Measurements from ENCODE around the gene FAM222A.
"Not testable (repeated sequence)": the region's sequence is repeated elsewhere in the genome, so short reads cannot be mapped to it uniquely, and the experiment has no call there.

FAM222A gene

GRCh38 chr12:109694629-109695028, 19.0 kb upstream of the FAM222A start:
- DNase-seq, result not testable (repeated sequence)

GRCh38 chr12:109695416-109695815, 18.2 kb upstream of the FAM222A start:
- no peak for DNase-seq

- no peak for DNase-seq
Measured at GRCh38 chr12:109695961-109696461, 17.6 kb upstream of the FAM222A start.

- no peak for DNase-seq
Measured at GRCh38 chr12:109696485-109697269, 16.9 kb upstream of the FAM222A start.

DNA sequence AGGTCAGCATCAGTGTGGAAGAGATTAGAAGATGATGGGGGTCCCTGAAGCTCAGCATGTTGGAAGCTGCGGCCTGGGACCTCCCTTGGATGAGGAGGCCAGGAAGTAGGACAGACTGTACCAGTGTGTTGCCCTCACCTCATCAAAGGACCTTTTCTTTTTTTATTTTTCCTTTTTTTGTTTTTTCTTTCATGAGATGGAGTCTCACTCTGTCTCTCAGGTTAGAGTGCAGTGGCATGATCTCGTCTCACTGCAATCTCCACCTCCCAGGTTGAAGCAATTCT, 16.4 kb upstream of the FAM222A start:
- no peak for DNase-seq

- DNase-seq, result no peak
Measured at GRCh38 chr12:109697877-109698468, 15.7 kb upstream of the FAM222A start.

GRCh38 chr12:109698820-109699219, 14.8 kb upstream of the FAM222A start:
- DNase-seq, result no peak

DNA sequence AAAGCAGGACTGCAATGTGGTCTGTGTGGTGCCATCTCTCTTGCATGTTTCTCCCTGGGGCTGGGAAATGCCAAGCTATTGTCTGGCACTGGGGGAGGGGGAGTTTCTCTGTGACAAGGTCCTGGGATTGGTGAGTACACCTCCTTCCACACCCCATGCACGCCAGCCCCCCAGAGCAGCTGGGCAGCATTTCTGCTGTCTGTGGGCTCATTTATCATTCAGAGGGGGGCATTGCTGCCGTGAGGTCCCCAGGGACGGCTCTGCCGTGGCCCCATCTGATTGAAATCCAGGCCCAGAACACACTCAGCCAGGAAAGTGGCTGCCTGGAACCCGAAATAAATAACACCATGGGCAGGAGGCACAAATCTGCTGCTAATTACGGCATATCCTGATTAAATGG, 12.6 kb upstream of the FAM222A start:
- no peak for DNase-seq

GRCh38 chr12:109702111-109702841, 11.3 kb upstream of the FAM222A start:
- DNase-seq, result no peak

GRCh38 chr12:109703684-109704083, 9.9 kb upstream of the FAM222A start:
- no peak for DNase-seq

- DNase-seq, result no peak
Measured at GRCh38 chr12:109704371-109705098, 9.1 kb upstream of the FAM222A start.

DNA sequence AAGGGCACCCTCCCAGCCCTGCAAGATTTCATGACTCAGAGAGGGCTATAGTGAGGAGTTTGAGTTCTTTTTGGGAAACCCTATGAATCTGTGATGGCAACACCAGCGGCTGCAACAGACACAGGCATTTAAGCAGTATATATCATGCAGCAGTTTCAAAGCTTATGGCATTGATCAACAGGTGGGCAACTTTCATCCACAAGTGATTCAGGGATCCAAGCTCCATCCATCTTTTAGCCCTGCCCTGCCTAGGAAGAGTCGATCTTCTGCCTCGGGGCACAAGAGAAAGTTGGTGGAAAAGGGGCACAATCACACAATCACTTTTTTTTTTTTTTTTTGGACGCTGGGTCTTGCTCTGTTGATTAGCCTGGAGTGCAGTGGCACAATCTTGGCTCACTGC, 8.3 kb upstream of the FAM222A start:
- no peak for DNase-seq

- DNase-seq, result no peak
Measured at GRCh38 chr12:109706398-109706746, 7.3 kb upstream of the FAM222A start.

DNA sequence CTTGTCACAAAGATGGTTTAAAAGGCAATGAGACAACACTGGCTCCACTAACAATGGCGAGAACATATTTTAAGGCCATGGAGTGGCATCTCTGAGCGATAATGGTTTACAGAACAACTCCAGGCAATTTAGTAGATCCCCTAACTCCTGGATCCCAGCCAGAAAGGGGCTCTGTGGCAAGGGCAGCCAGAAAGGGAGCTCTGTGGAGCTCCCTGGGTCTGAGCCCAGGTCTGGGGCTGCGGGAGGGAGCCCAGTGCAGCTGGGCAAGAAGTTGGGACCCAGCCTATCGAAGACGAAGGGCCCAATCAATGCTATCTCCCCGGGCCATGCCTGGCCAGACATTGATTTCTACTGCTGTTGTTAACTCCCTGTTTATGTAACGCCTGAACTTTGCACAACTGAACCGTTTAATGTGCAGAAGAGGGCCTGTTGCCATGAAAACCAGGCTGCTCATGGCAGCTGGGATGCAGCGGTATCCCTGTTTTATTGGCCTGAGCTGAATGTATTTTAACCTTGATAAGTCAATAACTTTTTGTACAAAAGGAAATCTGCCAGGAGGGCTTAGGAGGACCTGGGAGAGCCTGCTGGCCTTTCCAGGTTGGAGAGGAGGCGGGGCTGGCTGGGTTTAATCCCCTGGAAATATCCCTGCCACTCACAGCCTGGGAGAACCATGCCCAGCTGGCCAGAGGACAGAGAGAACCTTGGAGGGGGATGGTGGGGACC, 6.7 kb upstream of the FAM222A start:
- DNase-seq, result no peak

DNA sequence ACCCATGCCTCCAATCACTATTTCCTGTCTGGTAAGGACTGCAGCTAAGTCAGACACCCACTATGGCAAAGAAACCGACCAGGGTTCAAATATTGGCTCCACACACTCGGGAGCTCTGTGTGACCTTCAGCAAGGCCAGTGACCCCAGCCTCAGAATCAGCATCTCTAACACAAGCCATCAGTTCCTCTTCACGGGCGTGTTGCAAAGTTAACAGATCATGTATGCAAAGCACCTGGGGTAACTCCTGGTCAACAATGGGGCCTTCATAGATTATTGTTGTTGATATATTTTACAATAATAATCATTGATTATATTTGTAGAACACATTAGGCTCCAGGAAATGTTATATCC, 6.2 kb upstream of the FAM222A start:
- DNase-seq, result no peak

DNA sequence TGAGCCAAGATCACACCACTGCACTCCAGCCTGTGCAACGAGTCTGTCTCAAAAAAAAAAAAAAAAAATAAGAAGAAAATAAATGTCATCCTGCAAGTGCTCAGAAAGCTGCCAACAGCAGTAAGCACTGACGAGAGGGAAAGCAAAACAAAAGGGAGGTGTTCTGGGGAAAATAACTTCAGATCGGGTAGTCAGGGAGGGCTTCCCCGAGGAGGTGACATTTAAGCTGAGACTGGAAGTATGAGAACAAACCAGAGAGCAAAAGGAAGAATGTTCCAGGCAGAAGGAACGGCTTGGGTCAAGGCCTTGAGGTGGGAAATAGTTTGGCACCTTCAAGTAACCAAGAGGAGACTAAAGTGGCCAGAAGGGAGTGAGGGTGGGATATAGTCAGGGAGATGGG, 4.7 kb upstream of the FAM222A start:
- DNase-seq, result no peak

GRCh38 chr12:109709401-109709991, 4.1 kb upstream of the FAM222A start:
- DNase-seq, result peak; percentile 42

DNA sequence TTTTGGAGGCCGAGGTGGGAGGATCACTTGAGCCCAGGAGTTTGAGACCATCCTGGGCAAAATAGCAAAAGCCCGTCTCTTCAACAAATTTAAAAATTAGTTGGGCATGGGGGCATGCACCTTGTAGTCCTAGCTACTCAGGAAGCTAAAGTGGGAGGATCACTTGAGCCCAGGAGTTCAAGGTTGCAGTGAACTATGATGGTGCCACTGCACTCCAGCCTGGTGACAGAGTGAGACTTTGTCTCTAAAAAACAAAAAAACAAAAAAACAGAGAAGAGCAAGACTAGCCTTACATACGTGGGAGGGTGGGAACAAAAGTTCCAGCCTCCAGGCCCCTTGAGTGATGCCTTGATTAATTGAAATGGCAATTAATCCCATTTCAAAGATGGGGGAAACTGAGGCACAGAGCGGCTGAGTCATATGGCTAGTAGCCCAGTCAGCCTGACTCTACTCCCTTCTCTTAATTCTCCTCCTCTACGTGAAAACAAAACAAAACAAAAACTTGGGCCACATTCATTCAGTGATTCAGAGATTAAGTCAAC, 3.3 kb upstream of the FAM222A start:
- DNase-seq, result no peak

DNA sequence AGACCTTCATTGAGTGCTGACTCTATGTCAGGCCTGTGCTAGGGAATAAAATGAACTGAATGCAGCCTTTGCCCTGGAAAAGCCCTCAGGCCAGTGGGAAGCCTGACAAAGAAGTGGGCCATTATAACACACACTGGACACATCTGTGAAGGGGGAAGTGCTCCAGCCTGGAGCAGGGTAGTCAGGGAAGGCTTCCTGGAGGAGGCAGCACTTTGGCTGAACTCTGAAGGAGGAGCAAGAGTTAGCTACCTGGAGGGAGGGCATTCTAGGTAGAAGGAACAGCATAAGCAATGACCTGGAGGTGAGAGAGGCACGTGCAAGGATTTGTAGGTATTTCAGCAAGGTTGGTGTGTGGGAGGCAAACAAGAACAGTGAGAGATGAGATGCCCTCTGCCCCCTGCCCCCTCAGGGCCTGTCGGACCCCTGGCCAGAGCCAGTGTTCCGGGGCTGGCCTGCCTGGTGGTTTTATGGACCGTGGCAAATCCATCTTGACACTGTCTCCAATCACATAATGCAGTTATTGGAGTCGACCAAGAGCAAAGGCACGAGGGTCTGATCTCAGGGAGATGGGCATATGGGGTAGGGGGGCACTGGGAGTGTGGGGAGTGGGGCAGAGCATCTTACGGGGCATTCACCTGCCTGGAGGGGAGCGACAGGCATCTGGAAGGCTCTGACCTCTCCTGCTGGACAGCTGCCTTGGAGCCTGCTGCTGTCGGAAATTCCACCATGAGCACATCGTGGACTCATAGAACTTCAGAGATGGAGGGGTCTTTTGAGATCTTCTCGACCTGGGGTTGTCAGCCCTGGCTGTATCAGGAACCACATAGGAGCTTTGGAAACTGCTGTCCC, 2.7 kb upstream of the FAM222A start:
- no peak for DNase-seq

DNA sequence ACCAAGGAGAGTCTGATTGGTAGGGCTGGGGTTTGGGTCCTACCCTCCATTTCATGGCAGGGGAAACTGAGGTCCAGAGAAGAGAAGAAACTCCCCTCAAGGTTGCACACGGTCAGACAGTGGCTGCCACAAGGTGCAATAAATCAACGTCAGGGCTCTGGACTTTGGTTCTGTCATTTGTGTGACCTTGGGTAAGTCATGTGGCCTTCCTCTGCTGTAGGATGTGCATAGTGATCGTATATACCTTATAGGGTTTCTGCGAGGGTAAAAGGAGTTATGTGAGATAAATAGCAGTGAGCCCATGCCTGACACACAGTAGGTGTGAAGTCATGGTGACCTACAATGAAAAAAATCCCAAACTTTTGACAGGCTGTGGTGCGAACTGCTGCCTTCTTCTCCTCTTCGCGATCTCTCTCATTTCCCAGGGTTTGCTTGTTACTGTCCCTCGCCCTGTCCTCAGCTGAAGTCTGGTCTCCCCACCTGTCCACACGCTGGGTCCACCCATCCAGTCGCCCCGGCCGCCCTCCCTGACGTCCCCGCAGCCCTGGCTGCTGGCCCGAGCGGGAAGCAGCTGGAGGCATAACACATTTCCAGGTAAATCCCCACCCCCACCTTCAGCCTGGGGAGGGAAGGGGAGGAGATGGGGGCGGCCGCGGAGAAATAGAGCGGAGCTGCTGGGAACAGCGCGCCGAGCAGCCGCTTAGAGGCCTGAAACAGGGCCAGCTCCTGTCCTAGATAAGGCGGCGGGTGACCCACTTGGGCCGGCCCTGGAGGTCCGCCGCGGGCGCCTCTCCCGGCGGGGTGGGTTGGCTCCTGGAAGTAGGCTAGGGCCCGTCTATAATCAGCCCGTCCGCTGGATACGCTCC, 1.8 kb upstream of the FAM222A start:
- DNase-seq, result no peak
